ENCODE measurements around the gene SPATA6.

DNA sequence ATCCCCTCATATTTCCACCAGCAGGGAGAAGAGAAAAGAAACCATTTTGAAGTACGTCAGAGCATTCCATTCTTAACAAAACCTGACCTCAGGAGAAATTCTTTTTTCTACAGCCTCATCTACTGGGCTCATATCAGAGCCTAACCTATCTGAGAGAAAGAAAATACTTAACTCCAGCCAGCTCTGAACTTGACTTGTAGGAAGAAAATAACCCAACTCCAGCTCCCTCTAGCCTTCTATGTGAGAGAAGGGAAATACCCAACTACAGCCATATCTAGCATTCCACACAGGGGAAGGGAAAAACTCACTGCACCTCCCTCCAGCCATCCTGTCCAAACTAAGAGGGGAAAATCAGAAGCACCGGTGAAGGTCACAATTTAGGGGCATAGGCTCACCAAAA lies 57.7 kb downstream of the SPATA6 start:
- TF ChIP-seq BHLHE40 (IDR thresholded peaks at IDR 0.05; ENCODE audit: borderline replicate concordance) (no peak), HDGF (IDR thresholded peaks at IDR 0.05; ENCODE audit: borderline replicate concordance) (no peak), NFRKB (IDR thresholded peaks at IDR 0.05) (no peak), ARNT (IDR thresholded peaks at IDR 0.05) (no peak), TARDBP (IDR thresholded peaks at IDR 0.05) (no peak), FOXA1 (IDR thresholded peaks at IDR 0.05) (no peak), L3MBTL2 (conservative IDR thresholded peaks at IDR 0.05) (no peak), FOXK2 (IDR thresholded peaks at IDR 0.05) (no peak), SUZ12 (IDR thresholded peaks at IDR 0.05) (no peak), ZNF384 (IDR thresholded peaks at IDR 0.05) (no peak), ELF4 (IDR thresholded peaks at IDR 0.05) (no peak)
- TF ChIP-seq, protein P1, sequence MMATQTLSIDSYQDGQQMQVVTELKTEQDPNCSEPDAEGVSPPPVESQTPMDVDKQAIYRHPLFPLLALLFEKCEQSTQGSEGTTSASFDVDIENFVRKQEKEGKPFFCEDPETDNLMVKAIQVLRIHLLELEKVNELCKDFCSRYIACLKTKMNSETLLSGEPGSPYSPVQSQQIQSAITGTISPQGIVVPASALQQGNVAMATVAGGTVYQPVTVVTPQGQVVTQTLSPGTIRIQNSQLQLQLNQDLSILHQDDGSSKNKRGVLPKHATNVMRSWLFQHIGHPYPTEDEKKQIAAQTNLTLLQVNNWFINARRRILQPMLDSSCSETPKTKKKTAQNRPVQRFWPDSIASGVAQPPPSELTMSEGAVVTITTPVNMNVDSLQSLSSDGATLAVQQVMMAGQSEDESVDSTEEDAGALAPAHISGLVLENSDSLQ (IDR thresholded peaks at IDR 0.05): no peak

Data from HEK293T (cell line).